GM12878 (cell line): ENCODE data around the gene PANX2. TPM values are rescaled to one million over a fixed set of nuclear protein-coding genes. Genes with fewer than 3 reads are reported as not detected.

Experiments
- ATAC-seq: fragments of 200-7000 bp; cut with Tn5 transposase; 3 replicates; pipeline ENCODE4 v1.9.1; 2020; ENCODE audit warnings: mild to moderate bottlenecking, moderate library complexity
- Bru-seq: library from RNA; stranded (reverse); fragments of 400-500 nt; gene quantifications from one replicate; lab custom pipeline; 2021; lab: Mats Ljungman, UMichigan
- BruChase-seq, 2 experiments: library from RNA; stranded (reverse); fragments of 400-500 nt; gene quantifications; one replicate each; lab custom pipeline; 2021; lab: Mats Ljungman, UMichigan
- BruUV-seq: library from RNA; stranded (reverse); fragments of 400-500 nt; replicated peaks from 2 replicates; lab custom pipeline; 2021; lab: Mats Ljungman, UMichigan
- CTCF ChIA-PET: fragments of 300-600 bp; sonication (Branson Sonifier 250); formaldehyde crosslinking; extraction: SDS; loops from one replicate; lab custom pipeline; 2021; ENCODE audit warnings: inconsistent platforms; lab: Yijun Ruan, JAX
- POLR2A ChIA-PET: fragments of 350-600 bp; formaldehyde crosslinking; extraction: SDS; loops from one replicate; lab custom pipeline; 2021; ENCODE audit warnings: inconsistent platforms; lab: Charles Lee
- RAD21 ChIA-PET: fragments of 300-600 bp; sonication (Branson Sonifier 250); formaldehyde crosslinking; loops from one replicate; lab custom pipeline; 2023; ENCODE audit warnings: antibody characterized with exemption; ENCODE audit not compliant: unreplicated experiment; lab: Charles Lee
- SMC1A ChIA-PET: fragments of 300-600 bp; sonication (Branson Sonifier 250); formaldehyde crosslinking; loops from one replicate; lab custom pipeline; 2023; ENCODE audit not compliant: unreplicated experiment, uncharacterized antibody; lab: Charles Lee
- DNase-seq: peaks from one replicate; pipeline ENCODE4 v3.0.0-alpha.2; 2011; ENCODE audit warnings: low read depth, low spot score
- FAIRE-seq: peaks from 3 replicates; lab custom pipeline; 2011; peaks lifted over from hg19 to GRCh38; lab: Jason Lieb, UNC
- H2AFZ ChIP-seq: 2 replicates; pipeline ENCODE4 v1.6.0; 2011; ENCODE audit warnings: low read depth, low read length, control low read depth; ENCODE audit not compliant: control insufficient read depth
- H3K27ac ChIP-seq: 2 replicates; pipeline ENCODE4 v1.5.1; 2011; ENCODE audit warnings: control low read depth; ENCODE audit not compliant: control insufficient read depth, insufficient read depth
- H3K27me3 ChIP-seq, 2 experiments: replicated peaks in 1 of 2; 2 replicates each; pipeline versions ENCODE4 v1.6.0 to v1.6.1; 2011; ENCODE audit warnings: low read length in 1 of 2; ENCODE audit not compliant: control insufficient read depth in 2 of 2, insufficient read depth in 2 of 2
- H3K36me3 ChIP-seq, 2 experiments: 2 replicates each; pipeline ENCODE4 v1.5.1; 2011; ENCODE audit warnings: low read length in 1 of 2; ENCODE audit not compliant: control insufficient read depth in 2 of 2, insufficient read depth in 2 of 2
- H3K4me1 ChIP-seq: 2 replicates; pipeline ENCODE4 v1.6.1; 2011; ENCODE audit warnings: mild to moderate bottlenecking, low read length, moderate library complexity, mixed read lengths; ENCODE audit not compliant: control insufficient read depth, insufficient read depth
- H3K4me2 ChIP-seq: 2 replicates; pipeline ENCODE4 v1.6.0; 2011; ENCODE audit warnings: control low read depth; ENCODE audit not compliant: control insufficient read depth, insufficient read depth
- H3K4me3 ChIP-seq: fragments of 200-600 bp; sonication (generic); 2 replicates; pipeline ENCODE4 v1.5.1; 2016
- H3K79me2 ChIP-seq: 2 replicates; pipeline ENCODE4 v1.6.0; 2011; ENCODE audit warnings: low read length; ENCODE audit not compliant: control insufficient read depth, insufficient read depth
- H3K9ac ChIP-seq: 2 replicates; pipeline ENCODE4 v1.8.0; 2011; ENCODE audit warnings: low read length, control low read depth, mixed read lengths; ENCODE audit not compliant: control insufficient read depth, insufficient read depth
- H3K9me3 ChIP-seq: replicated peaks from 3 replicates; pipeline ENCODE4 v1.5.1; 2011; ENCODE audit warnings: mild to moderate bottlenecking, low read length; ENCODE audit not compliant: control insufficient read depth, insufficient read depth
- H4K20me1 ChIP-seq: 2 replicates; pipeline ENCODE4 v1.6.0; 2011; ENCODE audit not compliant: control insufficient read depth, insufficient read depth
- BCL11A ChIP-seq: IDR thresholded peaks from 2 replicates; pipeline ENCODE4 v1.6.1; 2011; ENCODE audit warnings: low read depth, low read length
- EP300 ChIP-seq, 2 experiments: fragments of 150-350 bp in 1 of 2; IDR thresholded peaks; 2 replicates each; pipeline ENCODE4 v1.6.1; 2011 to 2012; ENCODE audit warnings: low read depth in 2 of 2, low read length in 2 of 2, borderline replicate concordance in 1 of 2, improper control_type of control experiment in 1 of 2, inconsistent platforms in 1 of 2; ENCODE audit not compliant: control insufficient read depth in 1 of 2
- MXI1 ChIP-seq: fragments of 150-350 bp; IDR thresholded peaks from 2 replicates; pipeline ENCODE4 v1.6.1; 2011; ENCODE audit warnings: low read depth, mild to moderate bottlenecking, inconsistent platforms, low read length, improper control_type of control experiment
- NBN ChIP-seq: fragments of 450-650 bp; IDR thresholded peaks from 2 replicates; pipeline ENCODE4 v1.6.1; 2016
- NFXL1 ChIP-seq: fragments of 450-650 bp; IDR thresholded peaks from 2 replicates; pipeline ENCODE4 v1.6.1; 2017; ENCODE audit warnings: antibody characterized with exemption, mild to moderate bottlenecking, borderline replicate concordance
- RAD21 ChIP-seq: IDR thresholded peaks from 2 replicates; pipeline ENCODE4 v1.6.1; 2011; ENCODE audit warnings: mild to moderate bottlenecking, low read depth, low read length, moderate library complexity; ENCODE audit not compliant: insufficient read depth
- WGBS: methylation state at CpG from one replicate; pipeline ENCODE4 v1.1.6; 2016; ENCODE audit warnings: low lambda C conversion rate; ENCODE audit not compliant: insufficient replicate concordance, insufficient coverage; ENCODE audit errors: missing lambda C conversion rate; 5-methylcytosine and 5-hydroxymethylcytosine counted together
- in situ Hi-C: fragments of 300-500 bp; cut with MboI; formaldehyde crosslinking; loops from 9 replicates; pipeline ENCODE4 v1.14.3; 2018; ENCODE audit warnings: mixed read lengths
- intact Hi-C: fragments of 100-400 bp; cut with micrococcal nuclease; formaldehyde crosslinking; loops from one replicate; pipeline ENCODE4 v1.14.2; 2022; ENCODE audit not compliant: unreplicated experiment
- long read RNA-seq, 2 experiments: library from polyadenylated mRNA; unstranded; transcript quantifications; one replicate each; pipeline ENCODE4 v2.0.0, GENCODE V29; 2019 to 2020
- polyA minus RNA-seq, 3 experiments: library from RNA; depleted of rRNA, polyadenylated mRNA; stranded (reverse); fragments of >200 nt; gene quantifications; 2 replicates each; pipeline ENCODE4 v1.2.3, GENCODE V29; 2011
- polyA plus RNA-seq, 11 experiments: library from polyadenylated mRNA; depleted of rRNA in 4 of 11; unstranded in 6 of 11; stranded (reverse) in 5 of 11; fragments of >200 nt; fragmentation: Nextera tagmentation in 4 of 11; fragmentation: Illumina TruSeq in 1 of 11; extraction: Ambion mirVana in 4 of 11; extraction: Trizol in 1 of 11; gene quantifications; 1 replicate in 1 of 11; 2 replicates in 10 of 11; pipeline versions ENCODE4 v1.2.1 to v1.2.3, GENCODE V29; 2011 to 2016; ENCODE audit warnings: inconsistent platforms in 2 of 11, missing spikeins in 2 of 11, low read depth in 1 of 11
- total RNA-seq, 4 experiments: library from RNA; depleted of rRNA in 3 of 4; stranded (reverse); fragments of >200 nt in 3 of 4; fragmentation: Illumina TruSeq in 1 of 4; extraction: Trizol in 1 of 4; gene quantifications; 2 replicates each; pipeline versions ENCODE4 v1.2.1 to v1.2.3, GENCODE V29; 2013 to 2021
- TF ChIP-seq, protein P1 (sequence below): IDR thresholded peaks from 2 replicates; pipeline ENCODE4 v1.6.1; 2012; ENCODE audit warnings: low read length, inconsistent platforms
- TF ChIP-seq, protein P2 (sequence below): fragments of 450-650 bp; formaldehyde crosslinking; IDR thresholded peaks from 2 replicates; pipeline ENCODE4 v1.4.0; 2022; ENCODE audit warnings: mild to moderate bottlenecking, moderate library complexity

PANX2 gene, protein sequence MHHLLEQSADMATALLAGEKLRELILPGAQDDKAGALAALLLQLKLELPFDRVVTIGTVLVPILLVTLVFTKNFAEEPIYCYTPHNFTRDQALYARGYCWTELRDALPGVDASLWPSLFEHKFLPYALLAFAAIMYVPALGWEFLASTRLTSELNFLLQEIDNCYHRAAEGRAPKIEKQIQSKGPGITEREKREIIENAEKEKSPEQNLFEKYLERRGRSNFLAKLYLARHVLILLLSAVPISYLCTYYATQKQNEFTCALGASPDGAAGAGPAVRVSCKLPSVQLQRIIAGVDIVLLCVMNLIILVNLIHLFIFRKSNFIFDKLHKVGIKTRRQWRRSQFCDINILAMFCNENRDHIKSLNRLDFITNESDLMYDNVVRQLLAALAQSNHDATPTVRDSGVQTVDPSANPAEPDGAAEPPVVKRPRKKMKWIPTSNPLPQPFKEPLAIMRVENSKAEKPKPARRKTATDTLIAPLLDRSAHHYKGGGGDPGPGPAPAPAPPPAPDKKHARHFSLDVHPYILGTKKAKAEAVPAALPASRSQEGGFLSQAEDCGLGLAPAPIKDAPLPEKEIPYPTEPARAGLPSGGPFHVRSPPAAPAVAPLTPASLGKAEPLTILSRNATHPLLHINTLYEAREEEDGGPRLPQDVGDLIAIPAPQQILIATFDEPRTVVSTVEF
- total RNA-seq (2013; cell fraction: nucleolus; rRNA removed) = 0.35 and 0.44 TPM in 2 replicates
- total RNA-seq (2014; rRNA removed) (0.17 TPM in 1 of 2 replicates, not detected in the other), total RNA-seq (2014; rRNA removed; fragmentation: Illumina TruSeq; extraction: Trizol) (0.04 TPM in 1 of 2 replicates, not detected in the other), total RNA-seq (2021) (0.32 and 0.44 TPM in 2 replicates), polyA plus RNA-seq (2011; rRNA removed) (0.04 TPM in 1 of 2 replicates, not detected in the other), polyA plus RNA-seq (2014; fragmentation: Illumina TruSeq; extraction: Trizol) (not detected in 2 replicates), polyA plus RNA-seq (2014; fragmentation: Nextera tagmentation; extraction: Ambion mirVana) (not detected), polyA plus RNA-seq (2014; rRNA removed) (0.19 and 0.37 TPM in 2 replicates), polyA plus RNA-seq (2016; fragmentation: Nextera tagmentation; extraction: Ambion mirVana) (not detected), polyA minus RNA-seq (2011; rRNA and poly(A)+ RNA removed) (0.15 TPM in 1 of 2 replicates, not detected in the other), Bru-seq, nascent RNA (percentile 35 among the genes with signal in this experiment), BruChase-seq, experiment 1, labeled RNA remaining after a 6-hour chase (percentile 40 among the genes with signal in this experiment), BruChase-seq, experiment 2, labeled RNA remaining after a 2-hour chase (percentile 27 among the genes with signal in this experiment)
- 0.18 TPM for polyA plus RNA-seq (2011; ENCODE audit: low read depth)
- 0.07 and 0.08 TPM in 2 replicates for polyA plus RNA-seq (2011; cell fraction: cytosol; rRNA removed)
- 0.63 and 0.73 TPM in 2 replicates for polyA plus RNA-seq (2011; cell fraction: nucleus; rRNA removed)
- polyA plus RNA-seq (2012) = 0.80 TPM in 2 replicates
- 0.31 TPM in 1 of 2 replicates, not detected in the other for polyA minus RNA-seq (2011; cell fraction: cytosol; rRNA and poly(A)+ RNA removed)
- polyA minus RNA-seq (2011; cell fraction: nucleus; rRNA and poly(A)+ RNA removed) = not detected in 2 replicates
- long read RNA-seq, experiment 1 = 0 reads
- long read RNA-seq, experiment 2 = 0 reads

DNA sequence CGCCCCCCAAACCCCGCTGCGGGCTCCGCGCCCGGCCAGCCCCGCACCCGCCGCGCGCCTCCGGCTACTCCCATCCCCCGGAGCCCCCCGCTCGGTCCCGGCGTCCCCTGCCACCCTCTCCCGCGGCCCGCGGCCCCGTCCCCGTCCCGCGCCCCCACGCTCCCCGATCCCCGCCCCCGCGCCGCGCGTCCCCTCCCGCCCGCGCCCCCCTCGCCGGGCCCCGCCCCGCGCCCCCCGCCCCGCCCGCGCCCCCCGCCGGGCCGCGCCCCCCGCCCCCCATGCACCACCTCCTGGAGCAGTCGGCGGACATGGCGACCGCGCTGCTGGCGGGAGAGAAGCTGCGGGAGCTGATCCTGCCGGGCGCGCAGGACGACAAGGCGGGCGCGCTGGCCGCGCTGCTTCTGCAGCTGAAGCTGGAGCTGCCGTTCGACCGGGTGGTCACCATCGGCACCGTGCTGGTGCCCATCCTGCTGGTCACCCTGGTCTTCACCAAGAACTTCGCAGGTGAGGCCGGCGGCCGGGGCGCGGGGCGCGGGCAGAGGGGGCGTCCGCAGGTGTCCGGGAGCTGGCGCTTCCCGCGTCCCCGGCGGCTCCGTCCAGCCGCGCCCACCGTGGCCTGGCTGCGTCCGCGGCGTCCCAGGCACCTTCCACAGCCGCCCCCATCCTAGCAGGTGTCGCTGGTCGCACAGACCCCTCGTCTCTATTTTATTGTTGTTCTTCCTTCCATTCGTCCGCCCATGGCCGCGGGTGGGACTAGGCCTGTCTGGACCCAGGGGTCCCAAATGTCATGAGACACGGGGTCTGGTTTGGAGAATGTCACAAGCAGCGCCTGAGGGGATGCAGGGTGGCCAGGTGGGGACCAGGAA, at the start of gene PANX2:
Gene PANX2 (plus strand): TSS at position 279 of the 866 bp plus-strand sequence. CDS start 0 bp downstream, at position 279.
- FAIRE-seq (no peak), ATAC-seq (no peak), DNase-seq (no peak)
- Histone ChIP-seq H3K36me3 (no peaks in the 10 kb centered on the region), H3K9me3 (no peaks in the 10 kb centered on the region), H3K4me3 (no peak within 1 kb of the TSS; the same call in 1 of the 2 replicates), H4K20me1 (no peaks in the 10 kb centered on the region), H3K4me1 (peaks cover 6% of the 10 kb centered on the region), H3K4me2 (no peak within 1 kb of the TSS), H3K79me2 (no peaks in the 10 kb centered on the region), H3K27ac (no peak within 1 kb of the TSS), H3K27me3 (peaks cover 2 to 5% of the 10 kb centered on the region in 2 experiments; a peak in 3 of 4 replicates), H3K9ac (no peak within 1 kb of the TSS), H2AFZ (no peak within 1 kb of the TSS)
- in situ Hi-C loops (no loop called here), intact Hi-C loops (no loop called here)
- WGBS = 44% methylated on average over 41 of the region's 105 CpGs
- BruUV-seq = no TSS peak
- CTCF ChIA-PET = no interaction called here
- SMC1A ChIA-PET = no interaction called here
- TF ChIP-seq, protein P1, sequence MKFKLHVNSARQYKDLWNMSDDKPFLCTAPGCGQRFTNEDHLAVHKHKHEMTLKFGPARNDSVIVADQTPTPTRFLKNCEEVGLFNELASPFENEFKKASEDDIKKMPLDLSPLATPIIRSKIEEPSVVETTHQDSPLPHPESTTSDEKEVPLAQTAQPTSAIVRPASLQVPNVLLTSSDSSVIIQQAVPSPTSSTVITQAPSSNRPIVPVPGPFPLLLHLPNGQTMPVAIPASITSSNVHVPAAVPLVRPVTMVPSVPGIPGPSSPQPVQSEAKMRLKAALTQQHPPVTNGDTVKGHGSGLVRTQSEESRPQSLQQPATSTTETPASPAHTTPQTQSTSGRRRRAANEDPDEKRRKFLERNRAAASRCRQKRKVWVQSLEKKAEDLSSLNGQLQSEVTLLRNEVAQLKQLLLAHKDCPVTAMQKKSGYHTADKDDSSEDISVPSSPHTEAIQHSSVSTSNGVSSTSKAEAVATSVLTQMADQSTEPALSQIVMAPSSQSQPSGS = no peak
- TF ChIP-seq MXI1 (no peak), EP300 (IDR thresholded peaks at IDR 0.05; ENCODE audit: borderline replicate concordance in 1 of 2, control insufficient read depth in 1 of 2, low read depth in 2 of 2, low read length in 2 of 2) (no peak), NBN (no peak), NFXL1 (no peak), BCL11A (no peak), RAD21 (no peak)
- TF ChIP-seq, protein P2, sequence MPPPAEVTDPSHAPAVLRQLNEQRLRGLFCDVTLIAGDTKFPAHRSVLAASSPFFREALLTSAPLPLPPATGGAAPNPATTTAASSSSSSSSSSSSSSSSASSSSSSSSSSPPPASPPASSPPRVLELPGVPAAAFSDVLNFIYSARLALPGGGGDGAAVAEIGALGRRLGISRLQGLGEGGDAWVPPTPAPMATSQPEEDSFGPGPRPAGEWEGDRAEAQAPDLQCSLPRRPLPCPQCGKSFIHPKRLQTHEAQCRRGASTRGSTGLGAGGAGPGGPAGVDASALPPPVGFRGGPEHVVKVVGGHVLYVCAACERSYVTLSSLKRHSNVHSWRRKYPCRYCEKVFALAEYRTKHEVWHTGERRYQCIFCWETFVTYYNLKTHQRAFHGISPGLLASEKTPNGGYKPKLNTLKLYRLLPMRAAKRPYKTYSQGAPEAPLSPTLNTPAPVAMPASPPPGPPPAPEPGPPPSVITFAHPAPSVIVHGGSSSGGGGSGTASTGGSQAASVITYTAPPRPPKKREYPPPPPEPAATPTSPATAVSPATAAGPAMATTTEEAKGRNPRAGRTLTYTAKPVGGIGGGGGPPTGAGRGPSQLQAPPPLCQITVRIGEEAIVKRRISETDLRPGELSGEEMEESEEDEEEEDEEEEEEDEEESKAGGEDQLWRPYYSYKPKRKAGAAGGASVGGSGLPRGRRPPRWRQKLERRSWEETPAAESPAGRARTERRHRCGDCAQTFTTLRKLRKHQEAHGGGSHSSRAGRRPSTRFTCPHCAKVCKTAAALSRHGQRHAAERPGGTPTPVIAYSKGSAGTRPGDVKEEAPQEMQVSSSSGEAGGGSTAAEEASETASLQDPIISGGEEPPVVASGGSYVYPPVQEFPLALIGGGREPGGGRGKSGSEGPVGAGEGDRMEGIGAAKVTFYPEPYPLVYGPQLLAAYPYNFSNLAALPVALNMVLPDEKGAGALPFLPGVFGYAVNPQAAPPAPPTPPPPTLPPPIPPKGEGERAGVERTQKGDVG = no peak
- POLR2A ChIA-PET = interaction anchor here (0.8 kb wide), 1 partner anchor 22 kb away, joined by 3 read pairs; no protein-coding TSS in a partner anchor
- RAD21 ChIA-PET = no interaction called here
